DOHH2 (cell line): Measurements from ENCODE around the gene ATP12A.

Experiments used
- H3F3A ChIP-seq: fragments of 200-600 bp; sonication (generic), shearing (Covaris generic); 2 replicates; pipeline ENCODE4 v1.6.0; 2016; ENCODE audit warnings: antibody characterized with exemption, mild to moderate bottlenecking; ENCODE audit not compliant: control insufficient read depth, insufficient read depth
- H3K27ac ChIP-seq: fragments of 200-600 bp; sonication (generic); 2 replicates; pipeline ENCODE4 v1.5.1; 2014; ENCODE audit warnings: low read depth, mild to moderate bottlenecking, low read length, moderate library complexity
- H3K27me3 ChIP-seq: fragments of 200-600 bp; sonication (generic); 2 replicates; pipeline ENCODE4 v1.6.1; 2014; ENCODE audit warnings: mild to moderate bottlenecking, low read length, mixed read lengths; ENCODE audit not compliant: control insufficient read depth
- H3K36me3 ChIP-seq: fragments of 200-600 bp; sonication (generic); 2 replicates; pipeline ENCODE4 v1.6.1; 2014; ENCODE audit warnings: mild to moderate bottlenecking, low read length, moderate library complexity, mixed read lengths; ENCODE audit not compliant: control insufficient read depth
- H3K4me1 ChIP-seq: fragments of 200-600 bp; sonication (generic); 2 replicates; pipeline ENCODE4 v1.6.1; 2014; ENCODE audit warnings: mild to moderate bottlenecking, low read length, mixed read lengths; ENCODE audit not compliant: control insufficient read depth
- H3K4me2 ChIP-seq: fragments of 200-600 bp; sonication (generic); 2 replicates; pipeline ENCODE4 v1.6.0; 2014; ENCODE audit warnings: mild to moderate bottlenecking, low read length, moderate library complexity
- H3K4me3 ChIP-seq: fragments of 200-600 bp; sonication (generic); 2 replicates; pipeline ENCODE4 v1.5.1; 2014; ENCODE audit warnings: mild to moderate bottlenecking, low read length, mixed read lengths
- H3K79me2 ChIP-seq: fragments of 200-600 bp; sonication (generic); 2 replicates; pipeline ENCODE4 v1.6.1; 2014; ENCODE audit warnings: mild to moderate bottlenecking, low read length, mixed read lengths; ENCODE audit not compliant: control insufficient read depth
- H3K9me2 ChIP-seq: fragments of 200-600 bp; sonication (generic); replicated peaks from 2 replicates; pipeline ENCODE4 v1.6.1; 2014; ENCODE audit warnings: mild to moderate bottlenecking, low read length, mixed read lengths; ENCODE audit not compliant: control insufficient read depth
- H3K9me3 ChIP-seq: fragments of 200-600 bp; sonication (generic); 2 replicates; pipeline ENCODE4 v1.6.1; 2014; ENCODE audit warnings: antibody characterized with exemption, low read length, mixed read lengths; ENCODE audit not compliant: control insufficient read depth, insufficient read depth
- H4K20me1 ChIP-seq: fragments of 200-600 bp; sonication (generic); 2 replicates; pipeline ENCODE4 v1.6.0; 2014; ENCODE audit warnings: low read depth, mild to moderate bottlenecking, antibody characterized with exemption, low read length, moderate library complexity; ENCODE audit not compliant: control insufficient read depth, insufficient read depth
- EZH2phosphoT487 ChIP-seq: fragments of 200-600 bp; sonication (generic); IDR thresholded peaks from 2 replicates; pipeline ENCODE4 v1.6.1; 2017; ENCODE audit warnings: borderline replicate concordance, mild to moderate bottlenecking, antibody characterized with exemption, low read length, moderate library complexity, mixed read lengths
- TF ChIP-seq, protein P1 (sequence below): fragments of 200-600 bp; sonication (generic); IDR thresholded peaks from one replicate; pipeline ENCODE4 v1.5.1; 2014; ENCODE audit warnings: antibody characterized with exemption, mild to moderate bottlenecking, low read depth, low read length; ENCODE audit not compliant: poor library complexity, severe bottlenecking

Gene ATP12A

DNA sequence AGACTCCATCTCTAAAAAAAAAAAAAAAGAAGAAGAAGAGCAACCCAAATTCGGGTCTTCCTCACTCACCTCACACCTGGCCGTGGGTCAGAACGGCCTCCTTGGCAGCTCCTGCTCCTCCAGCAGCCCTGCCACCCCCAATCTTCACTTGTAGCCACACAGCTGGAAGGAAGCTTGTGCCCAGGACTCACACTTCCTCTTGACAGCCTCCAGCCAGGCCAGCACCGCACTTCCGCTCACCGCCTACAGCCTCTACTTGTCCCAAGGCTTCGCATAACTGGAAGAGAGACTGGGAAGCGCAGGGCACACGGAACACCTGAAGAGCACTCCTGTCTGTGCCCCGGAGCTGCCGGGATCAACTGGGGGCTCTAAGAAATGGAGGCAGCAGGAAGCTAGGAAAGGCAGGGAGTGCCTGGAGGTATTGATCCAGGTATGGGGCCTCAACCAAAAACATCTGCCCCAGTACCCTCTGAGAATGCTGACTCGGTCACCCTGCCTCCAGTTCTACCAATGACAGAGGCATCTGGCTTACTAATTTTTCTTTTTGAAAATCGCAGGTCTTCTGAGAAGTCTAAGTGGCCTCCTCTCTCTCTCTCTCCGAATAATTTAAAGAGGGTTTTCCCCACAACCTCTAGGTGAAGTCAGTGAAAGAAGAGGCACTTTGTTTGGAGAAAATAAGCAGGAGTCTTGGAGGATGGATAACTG is 31.1 kb upstream of the ATP12A start:
- Histone ChIP-seq H3K4me3 (no peak overlapping the region), H3K36me3 (no peaks in the 10 kb centered on the region), H3K9me3 (no peaks in the 10 kb centered on the region), H3K4me2 (no peak overlapping the region), H3K27ac (no peak overlapping the region), H3K79me2 (no peaks in the 10 kb centered on the region), H4K20me1 (no peaks in the 10 kb centered on the region), H3F3A (no peaks in the 10 kb centered on the region), H3K4me1 (peaks cover 14% of the 10 kb centered on the region), H3K27me3 (no peaks in the 10 kb centered on the region), H3K9me2 (no peaks in the 10 kb centered on the region)
- TF ChIP-seq, protein P1, sequence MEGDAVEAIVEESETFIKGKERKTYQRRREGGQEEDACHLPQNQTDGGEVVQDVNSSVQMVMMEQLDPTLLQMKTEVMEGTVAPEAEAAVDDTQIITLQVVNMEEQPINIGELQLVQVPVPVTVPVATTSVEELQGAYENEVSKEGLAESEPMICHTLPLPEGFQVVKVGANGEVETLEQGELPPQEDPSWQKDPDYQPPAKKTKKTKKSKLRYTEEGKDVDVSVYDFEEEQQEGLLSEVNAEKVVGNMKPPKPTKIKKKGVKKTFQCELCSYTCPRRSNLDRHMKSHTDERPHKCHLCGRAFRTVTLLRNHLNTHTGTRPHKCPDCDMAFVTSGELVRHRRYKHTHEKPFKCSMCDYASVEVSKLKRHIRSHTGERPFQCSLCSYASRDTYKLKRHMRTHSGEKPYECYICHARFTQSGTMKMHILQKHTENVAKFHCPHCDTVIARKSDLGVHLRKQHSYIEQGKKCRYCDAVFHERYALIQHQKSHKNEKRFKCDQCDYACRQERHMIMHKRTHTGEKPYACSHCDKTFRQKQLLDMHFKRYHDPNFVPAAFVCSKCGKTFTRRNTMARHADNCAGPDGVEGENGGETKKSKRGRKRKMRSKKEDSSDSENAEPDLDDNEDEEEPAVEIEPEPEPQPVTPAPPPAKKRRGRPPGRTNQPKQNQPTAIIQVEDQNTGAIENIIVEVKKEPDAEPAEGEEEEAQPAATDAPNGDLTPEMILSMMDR: no peak
- no peak for TF ChIP-seq EZH2phosphoT487

DNA sequence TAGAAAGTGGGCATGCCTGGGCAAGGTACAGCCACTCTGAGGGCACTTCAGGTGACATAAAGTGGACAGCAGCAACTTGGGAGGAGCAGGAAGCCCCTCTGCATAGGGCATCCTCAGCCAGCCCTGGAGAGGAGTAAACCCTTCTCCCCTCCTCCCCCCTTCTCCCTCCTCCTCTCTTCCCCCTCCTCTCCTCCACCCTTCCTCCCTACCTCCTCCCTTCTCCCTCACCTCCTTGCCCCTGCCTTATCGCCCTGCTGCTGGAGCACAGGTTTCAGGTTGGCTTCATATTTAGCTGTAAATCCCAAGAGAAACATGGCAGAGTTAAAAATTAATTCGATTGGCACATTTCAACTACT is 30.5 kb upstream of the ATP12A start:
- no peaks in the 10 kb centered on the region for H3K27me3 ChIP-seq
- TF ChIP-seq EZH2phosphoT487: no peak
- TF ChIP-seq, protein P1: no peak
- H3K9me2 ChIP-seq: no peaks in the 10 kb centered on the region
- H3K79me2 ChIP-seq: no peaks in the 10 kb centered on the region
- no peaks in the 10 kb centered on the region for H4K20me1 ChIP-seq
- no peaks in the 10 kb centered on the region for H3K36me3 ChIP-seq
- no peak overlapping the region for H3K4me3 ChIP-seq
- no peaks in the 10 kb centered on the region for H3K9me3 ChIP-seq
- H3K4me1 ChIP-seq: peaks cover 11% of the 10 kb centered on the region
- H3F3A ChIP-seq: no peaks in the 10 kb centered on the region
- no peak overlapping the region for H3K27ac ChIP-seq
- no peak overlapping the region for H3K4me2 ChIP-seq

DNA sequence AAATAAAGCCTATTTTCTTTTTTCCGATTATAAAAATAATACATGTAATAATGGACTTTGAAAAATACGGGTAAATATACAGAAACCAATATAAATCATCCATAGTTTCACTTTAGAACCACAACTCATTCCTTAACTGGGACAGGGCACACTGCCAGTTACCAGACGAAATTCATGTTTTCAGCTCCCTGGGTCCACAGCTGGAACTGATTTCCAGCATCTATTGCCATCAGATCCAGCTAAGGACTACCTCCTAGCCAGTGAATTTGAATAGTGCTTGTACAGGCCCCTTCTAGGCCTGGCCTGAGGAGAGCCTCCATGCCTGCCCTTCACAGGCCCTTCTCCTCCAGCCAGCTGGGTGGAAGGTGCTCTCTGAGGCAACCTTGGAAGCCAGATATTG is 30.0 kb upstream of the ATP12A start:
- TF ChIP-seq, protein P1: no peak
- TF ChIP-seq EZH2phosphoT487: no peak
- no peak overlapping the region for H3K27ac ChIP-seq
- H3K4me2 ChIP-seq: no peak overlapping the region
- H3K4me3 ChIP-seq: no peak overlapping the region
- no peaks in the 10 kb centered on the region for H3K79me2 ChIP-seq
- no peaks in the 10 kb centered on the region for H4K20me1 ChIP-seq
- H3F3A ChIP-seq: no peaks in the 10 kb centered on the region
- no peaks in the 10 kb centered on the region for H3K36me3 ChIP-seq
- H3K27me3 ChIP-seq: no peaks in the 10 kb centered on the region
- peaks cover 11% of the 10 kb centered on the region for H3K4me1 ChIP-seq
- H3K9me3 ChIP-seq: no peaks in the 10 kb centered on the region
- H3K9me2 ChIP-seq: no peaks in the 10 kb centered on the region
